Right kidney (tissue), 9 donors: ENCODE data around the gene TRMT6.

Experiments
- DNase-seq: peaks from one replicate; pipeline ENCODE4 v3.0.0-alpha.2; 2016
- long read RNA-seq, 8 donors: transcript quantifications; one replicate each; lab custom pipeline, GENCODE V29; 2026

The TRMT6 gene, protein sequence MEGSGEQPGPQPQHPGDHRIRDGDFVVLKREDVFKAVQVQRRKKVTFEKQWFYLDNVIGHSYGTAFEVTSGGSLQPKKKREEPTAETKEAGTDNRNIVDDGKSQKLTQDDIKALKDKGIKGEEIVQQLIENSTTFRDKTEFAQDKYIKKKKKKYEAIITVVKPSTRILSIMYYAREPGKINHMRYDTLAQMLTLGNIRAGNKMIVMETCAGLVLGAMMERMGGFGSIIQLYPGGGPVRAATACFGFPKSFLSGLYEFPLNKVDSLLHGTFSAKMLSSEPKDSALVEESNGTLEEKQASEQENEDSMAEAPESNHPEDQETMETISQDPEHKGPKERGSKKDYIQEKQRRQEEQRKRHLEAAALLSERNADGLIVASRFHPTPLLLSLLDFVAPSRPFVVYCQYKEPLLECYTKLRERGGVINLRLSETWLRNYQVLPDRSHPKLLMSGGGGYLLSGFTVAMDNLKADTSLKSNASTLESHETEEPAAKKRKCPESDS
- long read RNA-seq, donor 1, partial matches to known transcripts: 9 of 11 reads
- long read RNA-seq, donor 1, other reads (novel, unspliced or antisense): 0 of 11 reads
- long read RNA-seq, donor 2, partial matches to known transcripts: 0 of 1 reads
- long read RNA-seq, donor 2, other reads (novel, unspliced or antisense): 0 of 1 reads
- long read RNA-seq, donor 3: 0 reads
- long read RNA-seq, donor 4: 0 reads
- long read RNA-seq, donor 5: 0 reads
- long read RNA-seq, donor 6, partial matches to known transcripts: 9 of 9 reads
- long read RNA-seq, donor 6, other reads (novel, unspliced or antisense): 0 of 9 reads
- long read RNA-seq, donor 7, partial matches to known transcripts: 15 of 17 reads
- long read RNA-seq, donor 7, other reads (novel, unspliced or antisense): 0 of 17 reads
- long read RNA-seq, donor 8, partial matches to known transcripts: 0 of 2 reads
- long read RNA-seq, donor 8, other reads (novel, unspliced or antisense): 0 of 2 reads

DNA sequence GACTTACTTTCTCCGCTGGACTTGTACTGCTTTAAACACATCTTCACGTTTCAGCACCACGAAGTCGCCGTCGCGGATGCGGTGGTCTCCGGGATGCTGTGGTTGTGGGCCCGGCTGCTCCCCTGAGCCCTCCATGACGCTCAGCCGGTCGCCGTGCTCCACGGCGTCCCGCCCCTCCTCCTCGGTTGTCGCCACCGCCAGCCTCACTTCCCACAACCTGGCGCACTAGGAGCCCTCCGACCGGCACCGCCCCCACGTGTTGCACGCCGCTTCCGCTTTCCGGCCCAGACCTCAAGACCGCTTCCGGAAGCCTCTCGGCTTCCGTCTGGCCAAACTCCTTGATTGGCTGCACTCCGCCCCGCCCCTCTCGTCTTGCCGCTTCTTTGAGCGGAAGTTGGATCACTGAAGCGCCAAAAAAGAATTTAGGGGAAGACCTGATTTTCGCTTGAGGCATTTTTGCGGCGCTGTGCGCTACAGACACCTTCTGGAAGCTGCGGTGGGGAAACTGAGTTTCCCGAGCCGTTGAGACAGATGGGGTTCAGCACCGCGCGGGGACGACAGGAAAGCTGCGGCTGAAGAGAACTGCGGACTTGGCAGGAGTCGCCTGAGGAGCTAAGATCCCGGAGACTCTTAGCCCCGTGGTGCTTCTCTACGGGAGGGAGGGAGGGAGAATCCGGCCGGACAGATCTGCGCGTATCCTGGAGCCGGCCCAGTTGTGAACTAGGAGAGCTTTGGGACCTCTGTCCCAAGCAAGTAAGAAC lies at the start of gene TRMT6, which contains the start of gene MCM8:
Gene TRMT6, minus strand, starts transcription at position 263 of the 761 bp plus-strand sequence. Its CDS starts 128 bp downstream, at position 135.
Gene MCM8, plus strand, starts transcription at position 382 of the 761 bp plus-strand sequence. CDS start 1,364 bp downstream, outside the sequence.
- DNase-seq: peak; percentile 83

DNA sequence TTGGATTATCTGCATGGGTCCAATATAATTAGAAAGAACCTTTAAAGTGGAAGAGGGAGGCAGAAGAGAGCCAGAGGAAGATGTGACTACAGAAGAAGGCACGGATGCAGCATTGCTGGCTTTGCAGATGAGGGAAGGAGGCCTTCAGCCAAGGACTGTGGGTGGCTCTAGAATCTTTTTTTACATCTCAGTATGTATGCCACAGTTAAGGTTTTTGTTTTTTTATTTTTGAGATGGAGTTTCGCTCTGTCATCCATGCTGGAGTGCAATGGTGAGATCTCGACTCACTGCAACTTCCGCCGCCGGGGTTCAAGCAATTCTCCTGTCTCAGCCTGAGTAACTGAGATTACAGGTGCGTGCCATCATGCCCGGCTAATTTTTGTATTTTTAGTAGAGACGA lies 49.5 kb upstream of the TRMT6 start:
- no peak for DNase-seq

DNA sequence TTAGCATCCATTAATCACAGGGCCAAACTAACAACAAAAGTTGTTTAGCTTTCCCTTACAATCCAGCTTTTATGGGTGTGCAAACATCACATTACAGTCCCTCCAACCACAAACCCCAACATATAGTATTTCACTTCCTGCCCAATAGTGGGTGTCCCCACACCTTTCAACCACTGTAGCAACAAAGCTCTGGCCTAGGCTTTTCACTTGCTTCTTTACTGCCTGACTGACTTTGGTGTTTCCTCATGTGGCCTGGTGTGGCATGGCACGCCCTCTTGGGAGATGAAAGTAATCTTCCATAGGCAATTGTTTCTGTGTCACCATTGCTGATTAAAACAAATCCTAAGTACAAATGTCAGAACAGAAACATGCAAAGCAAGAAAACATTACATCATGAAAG lies 46.4 kb upstream of the TRMT6 start:
- no peak for DNase-seq

DNA sequence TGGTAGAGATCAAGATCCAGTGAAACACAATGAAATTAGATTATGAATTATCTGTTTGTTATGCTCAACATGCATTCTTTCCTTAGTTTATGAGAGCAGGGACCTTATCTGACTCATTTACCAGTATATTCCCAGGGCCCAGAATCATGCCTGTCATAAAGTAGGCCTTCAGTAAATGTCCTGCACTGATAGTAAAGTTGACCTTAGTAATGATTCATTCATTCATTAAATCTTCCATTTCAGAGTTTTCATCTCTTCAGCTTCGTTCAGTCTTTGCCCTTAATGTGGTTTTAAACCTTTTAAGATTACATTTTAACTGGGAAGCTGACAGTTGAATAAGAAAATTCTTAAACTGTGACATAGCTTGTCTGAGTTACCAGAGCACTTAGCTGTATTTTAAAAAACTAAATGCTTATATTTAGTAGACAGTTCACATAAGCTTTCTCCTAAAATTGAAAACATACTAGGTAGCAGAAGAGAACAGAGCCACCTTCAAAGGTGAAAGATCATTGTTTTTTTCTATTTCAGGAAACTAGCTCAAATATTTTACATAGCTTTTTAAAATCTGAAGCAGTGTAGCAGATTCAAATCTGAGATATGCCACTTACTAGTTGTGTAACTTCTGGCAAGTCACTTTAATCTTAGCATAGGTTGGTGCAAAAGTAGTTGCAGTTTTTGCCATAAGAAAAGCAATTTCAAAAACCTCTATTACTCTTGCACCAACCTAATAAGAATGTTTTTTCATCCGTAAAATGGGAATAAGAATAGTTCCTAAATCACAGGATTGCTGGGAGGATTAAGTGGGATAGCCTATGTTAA lies 41.5 kb upstream of the TRMT6 start:
- no peak for DNase-seq

DNA sequence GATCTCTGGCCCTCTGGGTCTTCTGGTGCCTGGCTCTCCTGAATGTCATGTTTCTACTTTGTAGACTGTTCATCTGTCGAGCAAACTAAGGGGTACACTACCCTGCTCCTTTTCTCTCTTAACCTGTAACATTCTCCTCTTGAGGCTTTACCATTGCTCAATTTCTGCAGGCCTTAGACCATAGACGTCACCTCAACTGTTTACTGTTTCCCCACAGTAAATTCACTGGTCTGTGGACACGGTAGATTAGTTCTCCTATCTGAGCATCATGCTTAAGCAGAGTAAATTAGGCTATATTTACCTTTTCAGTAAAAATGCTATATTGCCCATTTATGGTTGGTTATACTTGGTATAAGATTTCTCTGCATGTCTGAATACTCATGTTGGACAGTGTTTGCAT lies 40.6 kb upstream of the TRMT6 start:
- no peak for DNase-seq

DNA sequence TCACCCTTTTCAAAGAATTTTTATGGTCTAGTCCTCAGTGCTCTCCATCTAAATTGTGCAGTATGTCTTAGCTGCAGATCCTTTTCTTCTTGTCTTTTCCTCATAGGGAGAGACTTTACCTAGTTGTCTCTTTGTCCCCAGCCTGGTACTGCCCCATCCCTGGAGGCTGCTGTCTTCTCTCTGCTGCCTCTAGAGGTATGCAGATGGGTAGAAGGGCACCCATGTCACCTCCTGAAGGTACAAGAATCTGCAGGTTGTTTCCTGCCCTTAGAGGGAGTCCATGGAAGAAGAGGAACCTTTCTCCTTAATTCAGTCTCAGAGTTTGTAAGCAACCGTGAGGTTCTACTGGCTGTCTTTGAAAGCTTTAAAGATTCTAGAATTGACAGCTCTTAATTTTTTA lies 39.2 kb upstream of the TRMT6 start:
- no peak for DNase-seq

DNA sequence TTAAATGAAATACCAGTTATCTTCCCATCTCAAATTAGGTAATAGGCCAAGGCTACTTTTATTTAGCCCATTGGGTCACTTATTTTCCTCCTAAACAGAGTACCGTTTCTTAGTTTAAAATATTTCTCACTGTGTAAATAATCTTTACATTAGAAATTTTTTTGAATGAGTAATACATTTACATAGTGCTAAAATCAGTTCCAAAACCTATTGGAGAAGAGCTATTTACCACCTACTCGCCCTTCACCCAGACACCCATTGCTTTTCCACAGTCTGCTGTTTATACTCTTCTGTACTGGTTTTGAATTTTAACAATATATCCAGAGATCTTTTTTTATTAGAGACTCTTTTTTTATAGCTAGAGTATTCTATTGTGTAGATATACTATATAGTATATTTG lies 37.0 kb upstream of the TRMT6 start:
- DNase-seq: no peak

DNA sequence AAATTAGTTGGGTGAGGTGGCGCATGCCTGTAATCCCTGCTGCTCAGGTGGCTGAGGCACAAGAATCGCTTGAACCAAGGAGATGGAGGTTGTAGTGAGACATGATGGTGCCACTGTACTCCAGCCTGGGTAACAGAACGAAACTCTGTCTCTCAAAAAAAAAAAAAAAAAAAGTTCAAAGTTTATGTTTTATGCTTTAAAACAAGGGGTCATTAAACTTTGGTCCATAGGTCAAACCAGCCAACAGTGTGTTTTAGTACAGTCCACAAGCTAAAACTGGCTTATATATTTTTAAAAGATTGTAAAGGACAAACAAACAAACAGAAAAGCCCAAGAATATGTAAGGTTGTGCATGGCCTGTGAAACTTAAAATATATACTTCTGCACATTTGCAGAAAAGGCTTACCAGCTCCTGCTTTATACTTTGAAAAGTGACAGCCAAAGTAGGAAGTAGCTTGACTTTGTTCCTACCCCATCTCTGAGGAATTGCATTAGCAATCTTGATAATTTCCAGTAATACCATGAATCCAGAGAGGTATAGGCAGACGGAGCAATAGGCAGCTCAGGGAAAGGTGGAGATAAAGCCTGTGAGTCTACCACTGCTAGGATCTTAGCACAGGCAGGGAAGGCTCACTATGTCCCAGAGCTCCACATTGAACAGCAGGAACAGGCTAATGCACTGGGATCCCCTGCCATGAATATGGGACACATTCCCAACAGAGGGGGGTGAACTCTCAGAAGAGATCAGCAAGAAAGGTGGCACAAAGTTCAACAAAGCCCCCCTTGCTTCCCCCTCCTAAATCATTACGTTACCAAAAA lies 30.6 kb upstream of the TRMT6 start:
- DNase-seq: no peak

DNA sequence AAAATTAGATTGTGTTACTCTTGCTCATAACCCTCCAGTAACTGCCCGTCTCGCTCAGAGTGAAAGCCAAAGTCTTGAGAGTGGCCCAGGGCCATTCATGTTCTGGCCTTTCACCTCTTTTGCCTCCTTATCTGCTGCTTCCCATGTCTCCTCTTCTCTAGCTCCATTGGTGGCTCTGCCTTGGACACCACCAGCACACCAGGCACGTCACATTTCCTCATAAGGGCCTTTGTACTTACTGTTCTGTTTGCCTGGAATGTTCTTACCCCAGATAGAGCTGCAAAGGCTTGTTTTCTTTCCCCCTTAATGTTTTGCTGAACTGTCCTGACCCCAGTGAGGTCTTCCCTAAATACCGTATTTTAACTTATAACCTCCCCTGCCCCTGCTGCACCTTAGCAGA lies 29.5 kb upstream of the TRMT6 start:
- no peak for DNase-seq

DNA sequence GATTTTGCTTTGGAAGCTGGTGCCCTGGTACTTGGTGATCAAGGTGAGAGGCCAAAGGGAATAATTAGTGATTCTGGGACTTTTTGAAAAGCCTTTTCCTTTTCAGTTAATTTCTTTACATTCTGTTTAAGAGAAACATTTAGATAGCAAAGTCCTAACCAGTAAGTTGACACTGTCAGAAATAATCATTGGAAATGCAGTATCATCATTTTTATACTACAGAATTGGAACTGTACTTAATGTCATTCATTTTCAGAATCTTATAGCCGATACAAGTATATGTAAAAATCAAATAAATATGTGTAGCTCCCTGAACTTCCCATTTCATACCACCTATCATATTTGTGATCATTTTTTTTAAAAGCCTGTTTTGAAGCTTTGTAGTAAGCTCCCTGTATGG lies 27.6 kb upstream of the TRMT6 start:
- DNase-seq: no peak

DNA sequence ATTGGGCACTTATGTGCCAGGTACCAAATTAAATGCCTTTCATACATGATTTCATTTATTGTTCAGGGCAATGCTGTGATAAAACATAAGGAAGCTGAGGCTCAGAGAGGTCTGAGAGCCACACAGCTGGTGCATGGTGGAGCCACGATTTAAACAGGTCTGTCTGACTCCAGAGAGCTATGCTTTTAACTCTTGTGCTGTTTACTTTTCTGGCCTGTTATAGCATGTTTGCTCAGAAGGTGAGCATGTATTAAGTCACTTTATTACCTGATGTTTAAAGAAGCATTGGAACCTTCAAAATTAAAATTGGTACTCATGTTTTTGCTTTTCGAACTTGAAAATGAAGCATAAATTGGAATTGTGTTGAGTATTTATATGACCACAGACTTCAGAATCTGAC lies 26.9 kb upstream of the TRMT6 start:
- DNase-seq: no peak

DNA sequence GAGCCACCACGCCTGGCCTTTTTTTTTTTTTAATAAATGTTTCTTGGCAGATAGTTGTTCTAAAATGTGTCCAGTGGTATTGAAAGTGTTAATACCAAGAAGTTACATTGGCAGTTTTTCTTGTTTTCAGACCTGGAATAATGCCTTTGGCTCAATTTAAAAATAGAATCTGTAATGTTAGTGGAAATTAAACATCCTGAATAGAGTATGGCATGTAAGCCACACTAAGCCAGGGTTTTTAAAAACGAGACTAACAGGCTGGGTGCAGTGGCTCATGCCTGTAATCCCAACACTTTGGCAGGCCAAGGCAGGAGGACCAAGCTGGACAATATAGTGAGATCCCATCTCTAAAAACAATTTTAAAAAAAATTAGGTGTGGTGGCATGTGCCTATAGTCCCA lies 25.4 kb upstream of the TRMT6 start:
- DNase-seq: no peak

DNA sequence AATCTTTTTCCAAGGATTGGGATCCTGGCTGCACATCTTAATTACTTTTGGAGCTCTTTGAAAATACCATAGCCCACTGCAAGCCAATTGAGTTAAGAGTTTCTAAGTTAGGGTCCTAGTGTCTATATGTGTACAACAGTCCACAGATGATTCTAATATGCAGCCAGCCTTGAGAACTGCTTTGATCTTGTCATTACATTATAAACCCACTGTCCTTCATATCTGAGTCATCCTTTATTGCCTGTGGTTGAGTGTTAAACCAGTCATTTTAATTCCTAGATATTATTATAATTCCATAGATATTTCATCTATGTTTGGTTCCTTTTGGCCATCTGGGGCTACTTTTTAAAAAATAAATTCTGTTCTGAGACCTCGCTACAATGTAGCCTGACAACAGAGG lies 24.2 kb upstream of the TRMT6 start:
- no peak for DNase-seq

DNA sequence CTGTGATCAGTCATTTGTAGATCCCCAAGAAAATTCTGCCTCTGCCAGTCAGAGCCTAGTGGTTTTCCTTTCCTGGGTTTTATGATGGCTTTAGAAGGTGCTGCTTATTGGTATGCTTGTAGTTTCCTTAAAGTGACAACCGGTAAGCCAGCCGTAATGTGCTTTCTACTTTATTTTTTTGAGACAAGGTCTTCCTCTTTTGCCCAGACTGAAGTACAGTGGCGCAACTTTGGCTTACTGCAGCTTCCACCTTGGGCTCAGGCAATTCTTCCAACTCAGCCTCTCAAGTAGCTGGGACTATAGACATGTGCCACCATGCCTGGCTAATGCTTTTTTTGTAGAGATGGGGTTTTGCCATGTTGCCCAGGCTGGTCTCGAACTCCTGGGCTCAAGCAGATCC lies 23.6 kb upstream of the TRMT6 start:
- no peak for DNase-seq

DNA sequence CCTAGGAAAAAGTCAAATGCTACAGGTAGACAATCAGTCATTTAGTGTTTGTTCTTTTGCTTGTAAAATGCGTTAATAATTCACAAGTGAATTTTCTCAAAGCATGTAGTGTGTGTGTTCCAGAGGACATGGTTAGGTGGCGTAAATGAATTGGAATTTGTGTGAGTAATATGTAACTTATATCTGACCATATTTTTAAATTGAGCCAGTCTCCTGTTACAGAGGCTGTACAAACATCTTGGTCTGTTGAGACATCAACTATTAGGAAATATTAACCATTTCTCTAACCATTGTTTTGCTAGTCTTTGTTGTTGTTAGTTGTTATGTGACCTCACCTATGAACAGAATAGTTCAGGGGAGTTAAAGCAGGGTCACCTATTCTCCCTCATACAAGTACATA lies 22.8 kb upstream of the TRMT6 start:
- DNase-seq: no peak

DNA sequence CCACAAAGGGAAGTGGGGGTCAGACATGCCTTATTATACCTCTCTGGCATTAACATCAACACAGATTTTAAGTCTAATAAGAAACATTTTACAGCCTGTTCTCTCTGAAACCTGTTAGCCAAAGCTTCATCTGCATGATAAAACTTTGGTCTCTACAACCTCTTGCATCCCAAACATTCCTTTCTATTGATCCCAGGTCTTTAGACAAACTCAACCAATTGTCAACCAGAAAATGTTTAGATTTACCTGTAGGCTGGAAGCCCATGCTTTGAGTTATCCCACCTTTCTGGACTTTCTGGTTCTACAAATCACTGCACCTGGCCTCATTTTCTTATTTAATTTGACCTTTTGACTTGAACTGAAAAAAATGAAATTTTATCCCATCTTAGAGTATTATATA lies 20.9 kb upstream of the TRMT6 start:
- no peak for DNase-seq

DNA sequence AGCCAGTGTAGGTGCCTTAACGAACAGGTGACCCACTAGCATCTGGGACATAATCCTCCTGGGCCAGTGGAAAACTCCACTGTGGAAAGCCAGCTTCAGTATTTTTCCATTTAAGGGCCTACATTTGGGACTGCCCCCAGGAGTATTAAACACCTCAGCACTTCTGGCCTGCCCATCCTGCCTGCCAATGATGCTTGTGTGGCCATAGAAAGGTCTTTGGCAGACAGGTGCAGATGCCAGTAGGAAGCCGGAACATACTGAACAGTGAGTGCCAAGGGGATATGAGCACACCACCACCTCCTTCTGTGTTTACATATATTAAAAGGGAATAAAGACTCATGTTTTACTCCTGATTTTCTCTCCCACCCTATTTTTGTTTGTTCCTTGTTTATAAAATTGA lies 20.0 kb upstream of the TRMT6 start:
- DNase-seq: no peak

DNA sequence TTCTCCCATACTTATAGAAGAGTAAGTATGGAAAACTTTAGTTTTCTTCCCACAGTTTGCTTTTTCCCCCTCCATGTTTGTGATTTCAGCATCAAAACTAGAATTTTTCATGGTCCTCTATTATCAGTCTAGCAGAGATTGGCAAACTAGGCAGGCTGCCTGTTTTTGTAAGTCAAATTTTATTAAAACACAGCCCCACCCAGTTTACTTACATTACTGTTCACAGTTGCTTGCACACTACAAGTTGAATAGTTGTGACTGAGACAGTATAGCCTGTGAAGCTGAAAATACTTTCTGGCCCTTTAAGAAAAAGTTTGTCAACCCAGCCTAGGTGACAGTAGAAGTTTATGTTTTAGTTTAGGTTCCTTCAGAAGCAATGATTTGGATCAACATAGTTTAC lies 19.6 kb upstream of the TRMT6 start:
- no peak for DNase-seq

DNA sequence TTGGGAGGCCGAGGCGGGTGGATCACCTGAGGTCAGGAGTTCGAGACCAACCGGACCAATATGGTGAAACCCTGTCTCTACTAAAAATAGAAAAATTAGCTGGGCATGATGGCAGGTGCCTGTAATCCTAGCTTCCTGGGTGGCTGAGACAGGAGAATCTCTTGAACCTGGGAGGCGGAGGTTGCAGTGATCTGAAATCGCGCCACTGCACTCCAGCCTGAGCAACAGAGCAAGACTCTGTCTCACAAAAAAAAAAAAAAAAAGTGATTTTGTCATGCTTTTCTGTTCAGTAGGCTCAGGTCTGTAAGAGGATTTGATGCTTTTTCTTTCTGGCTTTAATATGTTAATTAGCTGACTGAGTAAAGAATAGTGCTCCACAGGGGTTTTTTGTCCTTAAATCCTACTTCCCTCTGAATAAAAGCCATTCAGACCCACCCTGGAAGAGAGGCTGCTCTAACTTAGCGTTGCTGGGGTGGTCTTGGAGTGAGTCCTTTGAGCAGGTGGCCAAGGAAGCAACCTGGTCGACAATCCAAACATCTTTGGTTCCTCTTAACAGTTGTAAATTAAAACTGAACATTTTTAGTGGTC lies 19.1 kb upstream of the TRMT6 start:
- no peak for DNase-seq

DNA sequence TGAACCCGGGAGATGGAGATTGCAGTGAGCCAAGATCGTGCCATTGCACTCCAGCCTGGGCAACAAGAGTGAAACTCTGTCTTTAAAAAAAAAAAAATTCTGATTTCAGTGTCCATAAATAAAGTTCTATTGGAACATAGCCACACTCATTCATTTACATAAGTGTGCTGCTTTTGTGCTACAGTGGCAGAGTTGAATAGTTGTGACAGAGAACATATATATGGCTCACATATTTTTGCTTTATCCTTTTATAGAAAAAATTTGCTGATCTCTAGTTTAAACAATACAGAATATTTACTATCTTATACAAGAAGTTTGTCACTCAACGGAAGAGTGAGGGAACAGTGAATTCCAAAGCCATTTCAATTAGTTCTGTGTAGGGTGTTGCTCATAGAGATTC lies 18.1 kb upstream of the TRMT6 start:
- no peak for DNase-seq
